NB4 (cell line): ENCODE results near the gene TSHR.

Experiments
- CTCF ChIP-seq: IDR thresholded peaks from one replicate; pipeline ENCODE4 v1.5.1; 2012; ENCODE audit warnings: low read depth, low read length
- MAX ChIP-seq: IDR thresholded peaks from 2 replicates; pipeline ENCODE4 v1.6.1; 2011; ENCODE audit warnings: low read depth, low read length
- MYC ChIP-seq: IDR thresholded peaks from 2 replicates; pipeline ENCODE4 v1.6.1; 2011; ENCODE audit warnings: low read depth, low read length
- POLR2A ChIP-seq: IDR thresholded peaks from 2 replicates; pipeline ENCODE4 v1.6.1; 2011; ENCODE audit warnings: mild to moderate bottlenecking; ENCODE audit not compliant: insufficient read length; ENCODE audit errors: extremely low read depth

GRCh38 chr14:80930095-80930494 lies 25.3 kb upstream of the TSHR start:
- TF ChIP-seq POLR2A (no peak), CTCF (no peak), MAX (no peak), MYC (no peak)
